GM21423 (cell line): ENCODE measurements around the gene ELK1.
"Not testable (repeated sequence)": the region's sequence is repeated elsewhere in the genome, so short reads cannot be mapped to it uniquely, and the experiment has no call there.

Experiments
- ATAC-seq: cut with Tn5 transposase; IDR thresholded peaks from one replicate; pipeline ENCODE4 v1.9.1; 2021; ENCODE audit warnings: mild to moderate bottlenecking, moderate library complexity; ENCODE audit not compliant: unreplicated experiment

ELK1 gene

DNA sequence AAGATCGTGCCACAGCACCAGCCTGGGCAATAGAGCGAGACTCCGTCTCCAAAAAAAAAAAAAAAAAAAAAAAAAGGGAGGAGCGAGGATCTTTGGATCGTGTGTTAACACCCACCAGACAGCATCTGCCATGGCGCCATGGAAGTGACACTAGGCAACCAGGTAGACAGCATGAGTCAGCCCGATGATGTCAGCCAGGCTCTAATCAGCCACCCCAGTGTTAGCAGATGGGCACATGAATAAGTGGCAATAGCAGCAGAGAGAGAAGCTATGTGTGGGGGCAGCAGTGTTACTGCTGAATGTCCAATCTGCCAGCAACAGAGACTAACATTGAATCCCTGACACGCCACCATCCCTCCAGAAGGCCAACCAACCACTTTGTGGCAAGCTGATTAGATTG, 37.3 kb downstream of the ELK1 start:
- no peak for ATAC-seq

GRCh38 chrX:47612418-47612817, 37.9 kb downstream of the ELK1 start:
- no peak for ATAC-seq

GRCh38 chrX:47611926-47612325, 38.4 kb downstream of the ELK1 start:
- no peak for ATAC-seq

GRCh38 chrX:47611489-47611888, 38.9 kb downstream of the ELK1 start:
- ATAC-seq = no peak

GRCh38 chrX:47610511-47610910, 39.9 kb downstream of the ELK1 start:
- ATAC-seq = no peak

GRCh38 chrX:47608130-47608810, 42.1 kb downstream of the ELK1 start:
- ATAC-seq = no peak

GRCh38 chrX:47607091-47607490, 43.3 kb downstream of the ELK1 start:
- no peak for ATAC-seq

DNA sequence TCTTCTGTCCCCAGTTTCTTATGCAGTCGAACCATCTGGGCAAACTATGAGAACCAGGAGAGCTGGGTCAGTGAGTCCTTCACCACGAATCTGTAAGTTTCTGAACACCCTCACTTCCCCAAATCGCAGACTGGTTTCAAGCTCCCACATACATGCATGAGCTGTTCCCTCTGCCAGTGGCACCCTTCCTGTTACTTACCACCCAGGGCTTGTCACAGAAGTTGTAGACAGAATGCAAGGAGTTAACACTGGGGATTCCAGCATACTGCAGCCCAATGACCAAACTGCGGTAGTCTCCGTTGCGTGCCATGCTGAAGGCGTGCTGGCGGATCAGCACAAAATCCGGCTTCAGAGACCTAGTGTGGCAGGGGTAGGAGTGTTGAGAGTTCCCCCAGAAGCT, 45.3 kb downstream of the ELK1 start:
- no peak for ATAC-seq

GRCh38 chrX:47603125-47603524, 47.2 kb downstream of the ELK1 start:
- not testable (repeated sequence) for ATAC-seq

DNA sequence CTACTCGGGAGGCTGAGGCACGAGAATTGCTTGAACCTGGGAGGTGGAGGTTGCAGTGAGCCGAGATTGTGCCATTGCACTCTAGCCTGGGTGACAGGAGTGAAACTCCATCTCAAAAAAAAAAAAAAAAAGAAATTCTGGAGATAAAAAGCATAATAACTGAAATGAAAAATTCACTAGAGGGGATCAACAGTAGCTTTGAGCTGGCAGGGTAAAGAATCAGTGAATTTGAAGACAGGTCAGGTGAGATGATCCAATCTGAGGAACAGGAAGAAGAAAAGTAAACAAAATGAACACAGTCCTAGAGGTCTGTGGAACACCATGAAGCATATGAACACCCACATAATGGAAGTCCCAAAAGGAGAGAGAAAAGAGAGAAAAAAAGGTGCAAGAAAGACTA, 53.1 kb downstream of the ELK1 start:
- no peak for ATAC-seq

- ATAC-seq = no peak
These were observed 54.1 kb downstream of the ELK1 start for GRCh38 chrX:47596256-47596655.

- no peak for ATAC-seq
These were observed 54.6 kb downstream of the ELK1 start for GRCh38 chrX:47595716-47596251.

- ATAC-seq = no peak
These were observed 56.8 kb downstream of the ELK1 start for GRCh38 chrX:47593522-47593921.

- ATAC-seq = no peak
These were observed 59.4 kb downstream of the ELK1 start for GRCh38 chrX:47590984-47591383.

- no peak for ATAC-seq
These were observed 62.2 kb downstream of the ELK1 start for GRCh38 chrX:47587906-47588735.

- no peak for ATAC-seq
These were observed 63.1 kb downstream of the ELK1 start for GRCh38 chrX:47587091-47587891.

- no peak for ATAC-seq
These were observed 64.1 kb downstream of the ELK1 start for GRCh38 chrX:47586043-47586787.
